Astrocyte of the spinal cord (primary cell): ENCODE data around the gene SARS1.

Experiments used
- DNase-seq: peaks from one replicate; pipeline ENCODE4 v3.0.0; 2011; ENCODE audit warnings: low read depth, low spot score
- H3K4me3 ChIP-seq: 2 replicates; pipeline ENCODE4 v1.5.1; 2011; ENCODE audit warnings: low read depth, mild to moderate bottlenecking, low read length, moderate library complexity
- in situ Hi-C: cut with HindIII; loops from 2 replicates; pipeline ENCODE4 v1.10.0; 2017; ENCODE audit warnings: low sequenced_read_pairs
- TF ChIP-seq, protein P1 (sequence below): IDR thresholded peaks from 2 replicates; pipeline ENCODE4 v1.5.1; 2012; ENCODE audit warnings: low read depth, mild to moderate bottlenecking, low read length, inconsistent platforms

SARS1 gene

DNA sequence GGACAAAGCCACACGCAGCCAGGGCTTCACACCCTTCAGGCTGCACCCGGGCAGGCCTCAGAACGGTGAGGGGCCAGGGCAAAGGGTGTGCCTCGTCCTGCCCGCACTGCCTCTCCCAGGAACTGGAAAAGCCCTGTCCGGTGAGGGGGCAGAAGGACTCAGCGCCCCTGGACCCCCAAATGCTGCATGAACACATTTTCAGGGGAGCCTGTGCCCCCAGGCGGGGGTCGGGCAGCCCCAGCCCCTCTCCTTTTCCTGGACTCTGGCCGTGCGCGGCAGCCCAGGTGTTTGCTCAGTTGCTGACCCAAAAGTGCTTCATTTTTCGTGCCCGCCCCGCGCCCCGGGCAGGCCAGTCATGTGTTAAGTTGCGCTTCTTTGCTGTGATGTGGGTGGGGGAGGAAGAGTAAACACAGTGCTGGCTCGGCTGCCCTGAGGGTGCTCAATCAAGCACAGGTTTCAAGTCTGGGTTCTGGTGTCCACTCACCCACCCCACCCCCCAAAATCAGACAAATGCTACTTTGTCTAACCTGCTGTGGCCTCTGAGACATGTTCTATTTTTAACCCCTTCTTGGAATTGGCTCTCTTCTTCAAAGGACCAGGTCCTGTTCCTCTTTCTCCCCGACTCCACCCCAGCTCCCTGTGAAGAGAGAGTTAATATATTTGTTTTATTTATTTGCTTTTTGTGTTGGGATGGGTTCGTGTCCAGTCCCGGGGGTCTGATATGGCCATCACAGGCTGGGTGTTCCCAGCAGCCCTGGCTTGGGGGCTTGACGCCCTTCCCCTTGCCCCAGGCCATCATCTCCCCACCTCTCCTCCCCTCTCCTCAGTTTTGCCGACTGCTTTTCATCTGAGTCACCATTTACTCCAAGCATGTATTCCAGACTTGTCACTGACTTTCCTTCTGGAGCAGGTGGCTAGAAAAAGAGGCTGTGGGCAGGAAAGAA lies 61.1 kb downstream of the SARS1 start:
- TF ChIP-seq, protein P1, sequence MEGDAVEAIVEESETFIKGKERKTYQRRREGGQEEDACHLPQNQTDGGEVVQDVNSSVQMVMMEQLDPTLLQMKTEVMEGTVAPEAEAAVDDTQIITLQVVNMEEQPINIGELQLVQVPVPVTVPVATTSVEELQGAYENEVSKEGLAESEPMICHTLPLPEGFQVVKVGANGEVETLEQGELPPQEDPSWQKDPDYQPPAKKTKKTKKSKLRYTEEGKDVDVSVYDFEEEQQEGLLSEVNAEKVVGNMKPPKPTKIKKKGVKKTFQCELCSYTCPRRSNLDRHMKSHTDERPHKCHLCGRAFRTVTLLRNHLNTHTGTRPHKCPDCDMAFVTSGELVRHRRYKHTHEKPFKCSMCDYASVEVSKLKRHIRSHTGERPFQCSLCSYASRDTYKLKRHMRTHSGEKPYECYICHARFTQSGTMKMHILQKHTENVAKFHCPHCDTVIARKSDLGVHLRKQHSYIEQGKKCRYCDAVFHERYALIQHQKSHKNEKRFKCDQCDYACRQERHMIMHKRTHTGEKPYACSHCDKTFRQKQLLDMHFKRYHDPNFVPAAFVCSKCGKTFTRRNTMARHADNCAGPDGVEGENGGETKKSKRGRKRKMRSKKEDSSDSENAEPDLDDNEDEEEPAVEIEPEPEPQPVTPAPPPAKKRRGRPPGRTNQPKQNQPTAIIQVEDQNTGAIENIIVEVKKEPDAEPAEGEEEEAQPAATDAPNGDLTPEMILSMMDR: no peak
- no peak overlapping the region for H3K4me3 ChIP-seq
- in situ Hi-C loops: no loop called here

DNA sequence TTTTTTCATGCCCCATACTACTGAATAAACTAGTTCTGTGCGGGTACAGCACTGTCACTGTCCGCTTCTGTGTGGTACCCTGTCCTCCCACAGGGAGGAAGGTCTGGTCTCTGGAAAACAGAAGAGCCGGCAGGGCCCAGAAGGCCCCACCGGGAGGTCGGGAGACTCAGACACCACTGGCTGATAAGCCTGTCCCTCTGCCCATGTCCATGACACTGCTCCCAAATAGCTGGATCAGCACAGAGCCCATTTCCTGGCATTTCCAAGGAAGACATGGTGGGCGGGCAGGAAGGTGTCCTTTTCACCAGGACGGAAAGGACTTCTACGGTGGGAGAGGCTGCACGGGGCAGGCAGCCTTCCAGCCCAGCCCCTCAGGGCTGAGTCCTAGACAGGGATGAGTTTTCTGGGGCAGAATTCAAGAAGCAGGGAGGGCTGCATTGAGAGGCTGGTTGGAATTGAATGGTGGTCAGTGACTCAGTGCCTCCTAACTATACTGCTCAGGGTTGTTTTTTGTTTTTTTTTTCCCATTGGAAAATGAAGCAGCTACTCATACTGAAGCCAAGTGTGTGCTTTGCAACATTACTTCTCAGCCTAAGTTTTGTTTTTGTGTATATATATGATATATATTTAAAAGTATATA lies 62.1 kb downstream of the SARS1 start:
- in situ Hi-C loops: no loop called here
- DNase-seq: peak; percentile 74
- H3K4me3 ChIP-seq: no peak overlapping the region
- TF ChIP-seq, protein P1: no peak

More for the DNA sequence above, 61.1 kb downstream of the SARS1 start:
- DNase-seq: peak; percentile 34

DNA sequence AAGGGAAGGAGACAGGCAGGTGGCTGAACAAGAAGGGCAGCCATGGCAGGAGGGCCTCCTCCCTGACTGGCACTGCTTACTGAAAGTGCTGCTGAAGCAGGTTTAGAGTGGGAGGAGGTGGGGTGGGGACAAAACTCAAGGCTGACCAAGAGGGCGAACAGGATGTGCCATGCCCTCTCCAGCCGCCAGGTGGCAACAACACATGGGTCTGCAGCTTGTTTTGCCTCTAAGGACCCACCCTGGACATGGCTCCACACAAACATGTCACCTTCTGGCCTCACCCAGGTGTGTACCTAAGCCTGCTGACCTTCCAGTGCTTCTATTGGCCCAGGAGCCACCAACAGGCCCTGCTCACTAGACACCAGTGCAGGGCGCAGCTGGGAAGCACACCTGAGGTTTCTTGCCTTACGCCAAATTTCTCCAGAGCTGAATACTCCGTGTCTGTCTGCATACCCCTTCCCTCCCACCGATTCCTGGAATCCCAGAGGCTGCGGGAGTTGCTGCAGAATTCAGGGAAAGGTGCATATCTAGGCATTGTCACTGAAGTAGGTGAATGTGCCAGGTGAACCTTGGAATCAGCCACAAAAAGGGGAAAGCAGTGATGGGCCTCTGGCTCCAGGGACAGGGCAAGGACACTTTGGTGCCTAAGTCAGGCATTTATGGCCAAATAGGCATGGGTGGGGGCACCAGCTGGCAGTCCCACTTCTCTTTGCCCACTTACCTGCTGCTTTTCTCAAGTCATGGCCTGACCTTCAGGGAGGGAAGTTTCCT lies 63.9 kb downstream of the SARS1 start:
- H3K4me3 ChIP-seq: no peak overlapping the region
- in situ Hi-C loops: no loop called here
- TF ChIP-seq, protein P1: peak; percentile 93
- DNase-seq: peak; percentile 58

DNA sequence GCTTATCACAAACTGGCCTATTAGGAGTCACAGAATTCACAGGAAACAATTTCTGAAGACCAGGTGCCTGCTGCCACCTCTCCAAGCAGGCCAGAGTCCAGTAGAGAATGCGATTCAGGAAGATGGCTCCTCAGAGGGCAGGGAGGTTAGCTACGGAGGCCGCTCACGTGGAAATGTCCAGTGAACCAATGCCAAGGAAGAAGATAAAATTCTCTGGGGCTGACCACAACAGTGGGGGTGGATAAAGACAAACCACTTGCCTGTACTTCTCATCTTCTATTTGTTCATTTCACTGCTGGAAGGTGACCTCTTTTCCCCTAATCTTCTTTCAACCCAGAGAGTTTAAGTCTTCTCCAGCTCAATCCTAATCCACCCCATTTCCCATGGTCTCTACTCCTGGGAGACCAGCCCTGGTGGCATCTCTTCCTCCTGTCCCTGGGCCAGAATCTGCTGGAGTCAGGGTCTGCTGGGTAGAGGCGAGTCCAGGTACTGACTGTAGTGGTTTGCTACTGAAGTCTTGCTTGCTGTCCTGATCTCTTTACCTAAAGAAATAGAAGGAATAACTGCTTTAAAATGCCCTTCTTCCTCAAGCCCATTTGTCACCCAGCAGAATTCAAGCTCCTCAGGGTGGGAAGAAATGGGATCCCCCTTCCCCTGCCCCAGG lies 66.0 kb downstream of the SARS1 start:
- in situ Hi-C loops: no loop called here
- TF ChIP-seq, protein P1: no peak
- DNase-seq: no peak
- H3K4me3 ChIP-seq: no peak overlapping the region

DNA sequence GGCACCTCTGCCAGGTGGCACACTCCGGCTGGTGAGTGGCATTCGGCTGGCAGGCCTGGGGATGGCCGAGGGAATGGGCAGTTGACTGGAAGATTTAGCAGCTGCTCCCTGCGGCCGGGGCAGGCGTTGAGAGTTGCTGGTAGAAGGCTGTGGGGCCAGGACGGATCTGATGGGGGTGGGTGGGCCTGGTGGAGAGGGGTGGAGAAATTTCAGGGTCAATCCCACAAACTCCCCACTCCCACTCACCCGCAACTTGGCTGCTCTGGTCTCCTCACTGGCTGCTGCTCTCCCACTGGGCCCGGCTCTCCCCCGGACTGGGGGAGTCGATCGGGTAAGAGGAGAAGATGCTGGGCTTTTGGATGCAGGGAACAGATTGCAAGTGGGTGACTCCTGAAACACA lies 67.1 kb downstream of the SARS1 start:
- TF ChIP-seq, protein P1: no peak
- DNase-seq: no peak
- in situ Hi-C loops: no loop called here
- H3K4me3 ChIP-seq: no peak overlapping the region
